GM19043 (cell line): ENCODE measurements around the gene CCT8L2.
"Not testable (repeated sequence)": the region's sequence is repeated elsewhere in the genome, so short reads cannot be mapped to it uniquely, and the experiment has no call there.

Experiments
- ATAC-seq: cut with Tn5 transposase; IDR thresholded peaks from one replicate; pipeline ENCODE4 v1.9.1; 2021; ENCODE audit warnings: low read depth; ENCODE audit not compliant: unreplicated experiment

CCT8L2 gene

GRCh38 chr22:16592710-16593109 lies at the start of gene CCT8L2:
Gene CCT8L2, minus strand, starts transcription at chr22:16592810. Its CDS starts 260 bp downstream, at chr22:16592550.
- not testable (repeated sequence) for ATAC-seq

GRCh38 chr22:16635442-16635841 lies 42.8 kb upstream of the CCT8L2 start:
- ATAC-seq = not testable (repeated sequence)

GRCh38 chr22:16634092-16634491 lies 41.5 kb upstream of the CCT8L2 start:
- not testable (repeated sequence) for ATAC-seq

GRCh38 chr22:16628476-16628875 lies 35.9 kb upstream of the CCT8L2 start:
- not testable (repeated sequence) for ATAC-seq

GRCh38 chr22:16625018-16625417 lies 32.4 kb upstream of the CCT8L2 start:
- ATAC-seq = not testable (repeated sequence)

- ATAC-seq = not testable (repeated sequence)
These were observed 31.0 kb upstream of the CCT8L2 start for GRCh38 chr22:16623595-16623994.

- ATAC-seq = not testable (repeated sequence)
These were observed 24.9 kb upstream of the CCT8L2 start for GRCh38 chr22:16617516-16617915.

- not testable (repeated sequence) for ATAC-seq
These were observed 23.9 kb upstream of the CCT8L2 start for GRCh38 chr22:16616390-16616938.

- not testable (repeated sequence) for ATAC-seq
These were observed 23.1 kb upstream of the CCT8L2 start for GRCh38 chr22:16615606-16616245.

GRCh38 chr22:16609548-16610261 lies 17.1 kb upstream of the CCT8L2 start:
- no peak for ATAC-seq

- ATAC-seq = no peak
These were observed 16.3 kb upstream of the CCT8L2 start for GRCh38 chr22:16608931-16609330.

GRCh38 chr22:16604257-16604998 lies 11.8 kb upstream of the CCT8L2 start:
- not testable (repeated sequence) for ATAC-seq

GRCh38 chr22:16603770-16604242 lies 11.2 kb upstream of the CCT8L2 start:
- not testable (repeated sequence) for ATAC-seq

- ATAC-seq = no peak
These were observed 10.8 kb upstream of the CCT8L2 start for GRCh38 chr22:16603448-16603768.

- ATAC-seq = not testable (repeated sequence)
These were observed 10.3 kb upstream of the CCT8L2 start for GRCh38 chr22:16602728-16603447.

GRCh38 chr22:16602224-16602727 lies 9.7 kb upstream of the CCT8L2 start:
- ATAC-seq = not testable (repeated sequence)

- ATAC-seq = no peak
These were observed 9.0 kb upstream of the CCT8L2 start for GRCh38 chr22:16601437-16602223.

GRCh38 chr22:16600644-16601436 lies 8.2 kb upstream of the CCT8L2 start:
- ATAC-seq = not testable (repeated sequence)
